Measurements from ENCODE around the gene DHX38.
"Not testable (repeated sequence)": the region's sequence is repeated elsewhere in the genome, so short reads cannot be mapped to it uniquely, and the experiment has no call there.

Gene DHX38

DNA sequence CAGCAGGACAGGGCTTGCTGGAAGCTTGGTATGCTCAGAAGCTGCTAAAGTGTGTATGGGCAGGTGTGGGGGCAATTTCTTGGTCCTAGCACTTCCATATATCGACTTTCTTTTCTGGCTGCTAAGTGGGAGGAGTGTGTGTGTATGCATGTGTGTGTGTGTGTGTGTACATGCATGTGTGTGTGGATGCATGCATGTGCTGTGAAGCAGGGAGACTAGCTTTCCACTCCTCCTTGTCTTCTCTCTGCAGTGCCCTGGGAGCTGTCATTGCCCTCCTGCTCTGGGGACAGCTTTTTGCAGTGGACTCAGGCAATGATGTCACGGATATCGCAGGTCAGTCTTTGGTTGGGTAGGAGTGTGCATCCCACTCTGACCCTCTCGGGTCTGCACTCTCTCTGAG, 37.7 kb upstream of the DHX38 start:
- TF ChIP-seq, protein P1, sequence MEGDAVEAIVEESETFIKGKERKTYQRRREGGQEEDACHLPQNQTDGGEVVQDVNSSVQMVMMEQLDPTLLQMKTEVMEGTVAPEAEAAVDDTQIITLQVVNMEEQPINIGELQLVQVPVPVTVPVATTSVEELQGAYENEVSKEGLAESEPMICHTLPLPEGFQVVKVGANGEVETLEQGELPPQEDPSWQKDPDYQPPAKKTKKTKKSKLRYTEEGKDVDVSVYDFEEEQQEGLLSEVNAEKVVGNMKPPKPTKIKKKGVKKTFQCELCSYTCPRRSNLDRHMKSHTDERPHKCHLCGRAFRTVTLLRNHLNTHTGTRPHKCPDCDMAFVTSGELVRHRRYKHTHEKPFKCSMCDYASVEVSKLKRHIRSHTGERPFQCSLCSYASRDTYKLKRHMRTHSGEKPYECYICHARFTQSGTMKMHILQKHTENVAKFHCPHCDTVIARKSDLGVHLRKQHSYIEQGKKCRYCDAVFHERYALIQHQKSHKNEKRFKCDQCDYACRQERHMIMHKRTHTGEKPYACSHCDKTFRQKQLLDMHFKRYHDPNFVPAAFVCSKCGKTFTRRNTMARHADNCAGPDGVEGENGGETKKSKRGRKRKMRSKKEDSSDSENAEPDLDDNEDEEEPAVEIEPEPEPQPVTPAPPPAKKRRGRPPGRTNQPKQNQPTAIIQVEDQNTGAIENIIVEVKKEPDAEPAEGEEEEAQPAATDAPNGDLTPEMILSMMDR (IDR thresholded peaks at IDR 0.05; ENCODE audit: low read depth, low read length, missing control alignments), result no peak
- H3K4me3 ChIP-seq (replicated peaks; ENCODE audit: low read depth, low read length), result no peak overlapping the region
- DNase-seq (ENCODE audit: extremely low read depth, low read depth), result no peak

DNA sequence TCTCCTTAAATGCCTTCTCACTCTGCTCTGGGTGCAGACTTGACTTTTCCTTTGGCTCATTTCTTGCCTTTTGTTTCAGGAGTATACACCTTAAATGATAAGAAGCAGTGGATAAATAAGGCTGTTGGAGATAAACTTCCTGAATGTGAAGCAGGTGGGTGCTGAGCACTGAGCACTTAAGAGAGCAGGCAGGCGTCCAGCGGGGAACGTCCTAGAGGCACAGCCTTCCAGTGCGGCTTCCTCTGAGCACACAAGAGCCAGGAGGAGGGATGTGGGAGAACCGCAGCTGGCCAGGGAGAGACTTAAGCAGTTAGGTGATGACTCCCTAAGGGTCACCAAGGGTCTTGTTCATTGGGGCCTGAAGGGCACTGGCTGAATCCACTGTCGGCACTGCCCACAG, 36.3 kb upstream of the DHX38 start:
- not testable (repeated sequence) for H3K4me3 ChIP-seq (replicated peaks; ENCODE audit: low read depth, low read length); DNase-seq (ENCODE audit: extremely low read depth, low read depth)

DNA sequence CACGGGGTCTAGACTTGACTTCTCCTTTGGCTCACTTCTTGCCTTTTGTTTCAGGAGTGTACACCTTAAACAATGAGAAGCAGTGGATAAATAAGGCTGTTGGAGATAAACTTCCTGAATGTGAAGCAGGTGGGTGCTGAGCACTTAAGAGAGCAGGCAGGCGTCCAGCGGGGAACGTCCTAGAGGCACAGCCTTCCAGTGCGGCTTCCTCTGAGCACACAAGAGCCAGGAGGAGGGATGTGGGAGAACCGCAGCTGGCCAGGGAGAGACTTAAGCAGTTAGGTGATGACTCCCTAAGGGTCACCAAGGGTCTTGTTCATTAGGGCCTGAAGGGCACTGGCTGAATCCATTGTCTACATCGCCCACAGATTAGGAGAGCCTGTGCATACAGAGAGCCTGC, 34.6 kb upstream of the DHX38 start:
- H3K4me3 ChIP-seq (replicated peaks; ENCODE audit: low read depth, low read length); DNase-seq (ENCODE audit: extremely low read depth, low read depth): not testable (repeated sequence)

DNA sequence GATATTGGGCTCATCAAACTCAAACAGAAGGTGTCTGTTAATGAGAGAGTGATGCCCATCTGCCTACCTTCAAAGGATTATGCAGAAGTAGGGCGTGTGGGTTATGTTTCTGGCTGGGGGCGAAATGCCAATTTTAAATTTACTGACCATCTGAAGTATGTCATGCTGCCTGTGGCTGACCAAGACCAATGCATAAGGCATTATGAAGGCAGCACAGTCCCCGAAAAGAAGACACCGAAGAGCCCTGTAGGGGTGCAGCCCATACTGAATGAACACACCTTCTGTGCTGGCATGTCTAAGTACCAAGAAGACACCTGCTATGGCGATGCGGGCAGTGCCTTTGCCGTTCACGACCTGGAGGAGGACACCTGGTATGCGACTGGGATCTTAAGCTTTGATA, 33.2 kb upstream of the DHX38 start:
- TF ChIP-seq, protein P1 (IDR thresholded peaks at IDR 0.05; ENCODE audit: low read depth, low read length, missing control alignments), result no peak
- H3K4me3 ChIP-seq (replicated peaks; ENCODE audit: low read depth, low read length), result no peak overlapping the region
- DNase-seq (ENCODE audit: extremely low read depth, low read depth), result no peak

DNA sequence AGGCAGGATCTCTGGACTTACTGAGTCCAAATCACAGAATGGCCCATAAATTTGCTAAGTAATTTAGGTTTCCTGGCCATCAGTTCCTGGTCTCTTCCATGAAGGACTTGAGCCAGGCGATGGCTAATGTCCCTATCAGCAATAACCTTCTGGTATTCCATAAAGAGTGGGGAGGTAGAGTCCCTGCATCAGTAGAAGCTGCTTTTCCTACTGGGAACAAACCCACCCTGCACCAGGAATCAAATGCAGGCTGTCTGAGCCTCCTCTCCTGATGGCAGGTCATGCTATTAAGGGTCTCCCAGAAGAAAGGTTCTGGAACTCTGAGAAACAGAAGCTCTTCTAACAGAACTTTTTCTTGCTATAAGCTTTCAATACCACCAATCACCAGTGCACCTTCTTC, 32.1 kb upstream of the DHX38 start:
- DNase-seq (ENCODE audit: extremely low read depth, low read depth), result no peak
- TF ChIP-seq, protein P1 (IDR thresholded peaks at IDR 0.05; ENCODE audit: low read depth, low read length, missing control alignments), result no peak
- no peak overlapping the region for H3K4me3 ChIP-seq (replicated peaks; ENCODE audit: low read depth, low read length)

DNA sequence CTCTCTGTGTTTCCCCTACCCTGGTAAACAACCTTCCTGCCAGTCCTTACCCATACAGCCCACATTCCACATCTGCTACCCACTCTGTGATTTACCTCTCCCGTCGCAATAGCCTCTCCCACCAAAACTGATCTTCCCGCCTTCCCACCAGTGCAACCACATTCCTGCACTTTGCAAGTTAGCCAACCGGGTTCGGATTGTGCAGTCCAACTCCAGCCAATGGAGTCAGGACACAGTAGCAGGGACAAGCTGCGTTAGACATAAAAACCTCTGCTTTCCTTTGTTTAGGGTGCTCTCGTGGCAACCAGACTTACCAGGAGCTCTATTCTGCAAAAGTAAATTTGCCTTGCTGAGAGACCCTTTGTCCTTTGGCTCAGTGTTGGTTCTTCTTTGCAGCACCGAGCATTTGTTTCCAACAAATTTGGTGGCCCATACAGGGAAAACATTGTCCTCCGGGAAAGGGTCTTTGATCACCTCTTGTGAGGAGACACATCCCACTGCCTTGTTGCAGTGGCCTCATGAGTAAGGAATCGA, 29.2 kb upstream of the DHX38 start:
- no peak overlapping the region for H3K4me3 ChIP-seq (replicated peaks; ENCODE audit: low read depth, low read length)
- TF ChIP-seq, protein P1 (IDR thresholded peaks at IDR 0.05; ENCODE audit: low read depth, low read length, missing control alignments), result no peak
- DNase-seq (ENCODE audit: extremely low read depth, low read depth), result no peak

DNA sequence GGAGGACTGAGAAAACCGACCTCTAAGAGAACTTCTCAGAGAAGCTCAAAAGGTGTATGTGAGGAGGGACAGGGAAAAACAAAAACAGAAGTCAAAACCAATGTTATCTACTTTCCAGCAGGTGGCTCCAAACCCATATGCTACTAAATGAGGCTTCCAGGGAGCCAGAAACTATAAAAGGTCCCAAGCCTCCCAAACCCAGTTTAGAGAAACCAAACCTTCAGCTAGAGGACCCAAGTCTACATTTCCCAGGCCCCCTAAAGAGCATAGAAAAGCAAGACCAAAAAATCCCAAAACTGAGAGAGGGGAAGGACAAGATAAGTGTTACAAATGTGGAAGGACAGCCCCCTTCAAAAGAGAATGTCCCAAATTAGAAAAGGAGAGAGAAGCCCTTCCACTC, 26.9 kb upstream of the DHX38 start:
- TF ChIP-seq, protein P1 (IDR thresholded peaks at IDR 0.05; ENCODE audit: low read depth, low read length, missing control alignments), result peak; percentile 55
- H3K4me3 ChIP-seq (replicated peaks; ENCODE audit: low read depth, low read length), result no peak overlapping the region
- DNase-seq (ENCODE audit: extremely low read depth, low read depth), result no peak

DNA sequence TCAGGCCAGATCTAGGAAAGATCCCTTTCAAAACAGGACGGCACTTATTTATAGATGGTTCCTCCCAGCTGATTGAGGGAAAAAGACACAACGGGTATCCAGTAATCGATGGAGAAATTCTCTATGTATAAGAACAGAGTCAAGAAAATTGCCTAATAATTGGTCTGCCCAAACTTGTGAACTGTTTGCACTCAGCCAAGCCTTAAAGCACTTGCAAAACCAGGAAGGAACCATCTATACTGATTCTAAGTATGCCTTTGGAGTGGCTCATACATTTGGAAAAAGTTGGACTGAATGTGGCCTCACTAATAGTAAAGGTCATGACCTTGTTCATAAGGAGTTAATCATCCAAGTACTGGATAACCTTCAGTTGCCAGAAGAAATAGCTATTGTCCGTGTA, 24.7 kb upstream of the DHX38 start:
- TF ChIP-seq, protein P1 (IDR thresholded peaks at IDR 0.05; ENCODE audit: low read depth, low read length, missing control alignments), result no peak
- DNase-seq (ENCODE audit: extremely low read depth, low read depth), result no peak
- no peak overlapping the region for H3K4me3 ChIP-seq (replicated peaks; ENCODE audit: low read depth, low read length)
